ENCODE results near the gene ABCG2. TPM values are rescaled to one million over a fixed set of nuclear protein-coding genes. Genes with fewer than 3 reads are reported as not detected.

Gene ABCG2
- total RNA-seq, 1 experiment from 2014 or later: 0.44 TPM

DNA sequence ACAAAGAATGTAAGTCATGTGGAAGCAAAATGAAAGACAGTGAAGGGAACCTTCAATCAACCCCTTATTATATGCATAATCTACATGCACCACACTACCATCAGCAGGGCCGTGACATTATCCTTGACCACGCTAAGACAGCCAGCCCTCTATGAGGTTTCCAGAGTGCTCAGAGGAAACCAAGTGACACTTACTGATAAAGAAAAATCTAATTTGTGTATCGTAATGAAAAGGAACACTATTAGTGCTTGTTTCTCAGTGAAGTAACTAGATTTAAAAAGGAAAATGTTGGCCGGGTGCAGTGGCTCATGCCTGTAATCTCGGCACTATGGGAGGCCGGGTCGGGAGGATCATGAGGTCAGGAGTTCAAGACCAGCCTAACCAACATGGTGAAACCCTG lies 56.4 kb downstream of the ABCG2 start:
- Histone ChIP-seq H3K4me3 (replicated peaks in 1 of 2; ENCODE audit: low read depth in 1 of 2, low read length in 2 of 2) (no peak overlapping the region), H3K36me3 (ENCODE audit: control insufficient read depth in 1 of 2, insufficient read depth in 2 of 2, low read length in 2 of 2) (no peaks in the 10 kb centered on the region), H3K79me2 (ENCODE audit: insufficient read depth, low read length) (no peaks in the 10 kb centered on the region), H3K9me2 (ENCODE audit: insufficient read depth) (no peaks in the 10 kb centered on the region), H3K9me3 (ENCODE audit: control insufficient read depth in 1 of 2, insufficient read depth in 1 of 2, low read depth in 1 of 2, low read length in 2 of 2) (no peaks in the 10 kb centered on the region), H2AFZ (ENCODE audit: low read depth, low read length, poor library complexity, severe bottlenecking) (no peak overlapping the region), H3K4me1 (ENCODE audit: control insufficient read depth in 1 of 2, insufficient read depth in 2 of 2, low read length in 2 of 2) (peaks cover 0 to 13% of the 10 kb centered on the region in 2 experiments; a peak in 2 of 4 replicates), H4K20me1 (ENCODE audit: insufficient read depth) (no peaks in the 10 kb centered on the region), H3K27ac (ENCODE audit: low read depth, low read length) (no peak overlapping the region), H3K4me2 (ENCODE audit: low read length) (no peak overlapping the region), H3K9ac (ENCODE audit: low read length) (no peak overlapping the region), H3K27me3 (ENCODE audit: insufficient read depth, low read length) (no peaks in the 10 kb centered on the region)
- ATAC-seq: no peak
- ChIA-PET RAD21 (ENCODE audit: low non-redundant PET in 1 of 2, low total read pairs in 2 of 2, uncharacterized antibody in 2 of 2, unreplicated experiment in 2 of 2) (no interaction called here), CTCF (no interaction called here), POLR2A (no interaction called here)
- BruUV-seq (replicated peaks): no TSS peak
- DNase-seq (ENCODE audit: low read depth, low spot score): no peak
- intact Hi-C loops (cut with micrococcal nuclease): no loop called here
- TF ChIP-seq, protein P1, sequence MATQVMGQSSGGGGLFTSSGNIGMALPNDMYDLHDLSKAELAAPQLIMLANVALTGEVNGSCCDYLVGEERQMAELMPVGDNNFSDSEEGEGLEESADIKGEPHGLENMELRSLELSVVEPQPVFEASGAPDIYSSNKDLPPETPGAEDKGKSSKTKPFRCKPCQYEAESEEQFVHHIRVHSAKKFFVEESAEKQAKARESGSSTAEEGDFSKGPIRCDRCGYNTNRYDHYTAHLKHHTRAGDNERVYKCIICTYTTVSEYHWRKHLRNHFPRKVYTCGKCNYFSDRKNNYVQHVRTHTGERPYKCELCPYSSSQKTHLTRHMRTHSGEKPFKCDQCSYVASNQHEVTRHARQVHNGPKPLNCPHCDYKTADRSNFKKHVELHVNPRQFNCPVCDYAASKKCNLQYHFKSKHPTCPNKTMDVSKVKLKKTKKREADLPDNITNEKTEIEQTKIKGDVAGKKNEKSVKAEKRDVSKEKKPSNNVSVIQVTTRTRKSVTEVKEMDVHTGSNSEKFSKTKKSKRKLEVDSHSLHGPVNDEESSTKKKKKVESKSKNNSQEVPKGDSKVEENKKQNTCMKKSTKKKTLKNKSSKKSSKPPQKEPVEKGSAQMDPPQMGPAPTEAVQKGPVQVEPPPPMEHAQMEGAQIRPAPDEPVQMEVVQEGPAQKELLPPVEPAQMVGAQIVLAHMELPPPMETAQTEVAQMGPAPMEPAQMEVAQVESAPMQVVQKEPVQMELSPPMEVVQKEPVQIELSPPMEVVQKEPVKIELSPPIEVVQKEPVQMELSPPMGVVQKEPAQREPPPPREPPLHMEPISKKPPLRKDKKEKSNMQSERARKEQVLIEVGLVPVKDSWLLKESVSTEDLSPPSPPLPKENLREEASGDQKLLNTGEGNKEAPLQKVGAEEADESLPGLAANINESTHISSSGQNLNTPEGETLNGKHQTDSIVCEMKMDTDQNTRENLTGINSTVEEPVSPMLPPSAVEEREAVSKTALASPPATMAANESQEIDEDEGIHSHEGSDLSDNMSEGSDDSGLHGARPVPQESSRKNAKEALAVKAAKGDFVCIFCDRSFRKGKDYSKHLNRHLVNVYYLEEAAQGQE (IDR thresholded peaks at IDR 0.05; ENCODE audit: low read depth): no peak
- TF ChIP-seq CBX3 (IDR thresholded peaks at IDR 0.05; ENCODE audit: low read depth): no peak
- TF ChIP-seq, protein P2, sequence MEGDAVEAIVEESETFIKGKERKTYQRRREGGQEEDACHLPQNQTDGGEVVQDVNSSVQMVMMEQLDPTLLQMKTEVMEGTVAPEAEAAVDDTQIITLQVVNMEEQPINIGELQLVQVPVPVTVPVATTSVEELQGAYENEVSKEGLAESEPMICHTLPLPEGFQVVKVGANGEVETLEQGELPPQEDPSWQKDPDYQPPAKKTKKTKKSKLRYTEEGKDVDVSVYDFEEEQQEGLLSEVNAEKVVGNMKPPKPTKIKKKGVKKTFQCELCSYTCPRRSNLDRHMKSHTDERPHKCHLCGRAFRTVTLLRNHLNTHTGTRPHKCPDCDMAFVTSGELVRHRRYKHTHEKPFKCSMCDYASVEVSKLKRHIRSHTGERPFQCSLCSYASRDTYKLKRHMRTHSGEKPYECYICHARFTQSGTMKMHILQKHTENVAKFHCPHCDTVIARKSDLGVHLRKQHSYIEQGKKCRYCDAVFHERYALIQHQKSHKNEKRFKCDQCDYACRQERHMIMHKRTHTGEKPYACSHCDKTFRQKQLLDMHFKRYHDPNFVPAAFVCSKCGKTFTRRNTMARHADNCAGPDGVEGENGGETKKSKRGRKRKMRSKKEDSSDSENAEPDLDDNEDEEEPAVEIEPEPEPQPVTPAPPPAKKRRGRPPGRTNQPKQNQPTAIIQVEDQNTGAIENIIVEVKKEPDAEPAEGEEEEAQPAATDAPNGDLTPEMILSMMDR (IDR thresholded peaks at IDR 0.05 in 2 of 3, conservative IDR thresholded peaks at IDR 0.05 in 1 of 3; ENCODE audit: borderline replicate concordance in 1 of 3, insufficient read depth in 1 of 3, low read depth in 2 of 3, low read length in 2 of 3): no peak
- no peak for TF ChIP-seq SRF (IDR thresholded peaks at IDR 0.05; ENCODE audit: low read depth)
- TF ChIP-seq POLR2AphosphoS5 (IDR thresholded peaks at IDR 0.05; ENCODE audit: low read depth, low read length): no peak
- TF ChIP-seq YY1 (IDR thresholded peaks at IDR 0.05; ENCODE audit: extremely low read depth, insufficient replicate concordance, low read depth, low read length): no peak
